ENCODE measurements around the gene VPS33A.
A peak's percentile ranks its signal among the peaks of the same experiment; 100 is the strongest.

VPS33A gene

DNA sequence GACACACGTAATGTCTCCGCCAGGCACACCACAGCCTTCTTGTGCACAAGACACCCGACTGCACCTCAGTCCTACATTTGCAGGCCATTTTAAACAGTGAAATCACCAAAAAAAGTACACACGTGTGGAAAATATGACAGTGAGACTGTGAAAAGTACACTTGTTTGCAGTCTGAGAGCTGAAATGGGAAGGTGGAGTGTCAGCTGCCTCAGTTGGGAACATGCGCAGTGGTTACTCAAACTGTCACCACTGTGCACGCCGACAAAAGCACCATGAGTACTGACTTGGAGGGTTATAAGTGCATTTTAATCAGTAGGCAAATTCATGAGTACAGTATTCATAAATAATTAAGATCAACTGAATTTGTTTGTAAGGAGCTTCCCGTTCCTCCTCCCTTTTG lies 15.8 kb downstream of the VPS33A start:
- no peak for DNase-seq (ENCODE audit: low read depth)

GRCh38 chr12:122250047-122250446 lies 16.2 kb downstream of the VPS33A start:
- no peak for DNase-seq (ENCODE audit: low read depth)

DNA sequence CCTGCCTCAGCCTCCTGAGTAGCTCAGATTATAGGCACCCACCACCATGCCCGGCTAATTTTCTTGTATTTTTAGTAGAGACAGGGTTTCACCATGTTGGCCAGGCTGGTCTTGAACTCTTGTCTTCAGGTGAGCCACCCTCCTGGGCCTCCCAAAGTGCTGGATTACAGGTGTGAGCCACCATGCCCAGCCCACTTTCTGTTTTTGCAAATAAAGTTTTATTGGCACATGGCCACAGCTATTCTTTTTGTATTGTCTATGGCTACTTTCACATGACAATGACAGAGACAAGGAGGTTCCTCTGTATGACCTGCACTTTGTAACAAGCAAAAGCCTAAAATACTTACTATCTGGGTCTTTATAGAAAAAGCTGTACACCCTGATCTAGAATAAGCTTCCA lies 20.7 kb downstream of the VPS33A start:
- no peak for DNase-seq (ENCODE audit: low read depth)

GRCh38 chr12:122244565-122245371 lies 21.5 kb downstream of the VPS33A start:
- DNase-seq (ENCODE audit: low read depth), result no peak

- DNase-seq (ENCODE audit: low read depth), result no peak
These were observed 22.3 kb downstream of the VPS33A start for GRCh38 chr12:122243965-122244364.

DNA sequence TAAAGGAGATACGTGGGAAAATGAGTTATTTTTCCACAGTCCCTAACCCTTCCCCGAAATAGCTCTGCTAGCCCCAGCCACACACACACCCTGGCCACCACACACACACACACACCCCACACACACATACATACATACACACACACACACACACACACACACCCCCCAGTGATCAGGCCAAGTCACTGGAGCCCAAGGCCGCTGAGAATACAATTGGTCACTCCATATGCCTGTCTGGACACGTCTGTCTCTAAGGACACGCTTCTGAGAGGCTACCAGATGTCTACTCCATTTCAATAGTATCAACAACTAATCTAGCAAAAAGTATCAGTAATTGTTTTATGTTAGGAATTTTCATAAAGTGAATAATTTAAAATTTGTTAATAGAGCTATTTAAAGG lies 27.4 kb downstream of the VPS33A start:
- no peak for DNase-seq (ENCODE audit: low read depth)

DNA sequence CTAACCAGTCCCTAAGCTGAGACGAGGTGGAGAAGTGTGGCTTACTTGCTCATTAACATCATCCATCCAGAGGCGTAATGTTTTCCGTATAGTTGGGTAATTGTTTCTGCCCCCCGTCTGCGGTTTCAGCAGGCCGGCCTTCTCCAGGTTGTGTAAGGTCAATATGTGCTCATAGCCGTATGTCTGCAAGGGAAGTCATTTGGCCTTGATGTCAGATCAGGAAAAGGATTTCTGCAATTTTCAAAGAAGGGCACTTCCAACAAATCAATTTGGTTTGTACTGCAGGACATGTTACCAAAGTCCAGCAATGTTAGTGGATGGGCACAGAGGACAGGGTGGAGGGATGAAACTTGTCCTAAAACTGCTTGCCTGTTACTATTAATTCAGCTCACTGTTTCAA lies 30.6 kb downstream of the VPS33A start:
- no peak for DNase-seq (ENCODE audit: low read depth)

- DNase-seq (ENCODE audit: low read depth), result no peak
These were observed 33.6 kb downstream of the VPS33A start for GRCh38 chr12:122232691-122233090.

- no peak for DNase-seq (ENCODE audit: low read depth)
These were observed 35.5 kb downstream of the VPS33A start for GRCh38 chr12:122230798-122231197.

DNA sequence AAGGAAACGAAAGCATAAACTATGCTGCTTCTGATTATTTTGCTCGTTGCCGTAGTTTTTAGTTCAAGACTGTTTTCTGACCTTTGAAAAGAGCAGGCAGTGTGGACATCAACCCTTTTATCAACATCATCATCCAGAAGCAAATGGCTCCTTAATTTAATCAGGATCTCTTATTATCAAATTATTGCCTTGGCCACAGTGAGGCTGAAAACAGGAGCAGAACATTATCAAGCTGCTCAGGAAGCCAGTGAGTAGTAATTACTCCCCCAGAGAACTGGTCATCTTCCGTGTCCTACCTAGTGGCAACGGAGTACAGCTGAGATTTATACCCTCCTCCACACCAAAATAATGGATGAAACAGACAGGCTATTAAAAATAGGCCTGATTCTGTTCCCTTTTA lies 38.2 kb downstream of the VPS33A start:
- DNase-seq (ENCODE audit: low read depth), result no peak

DNA sequence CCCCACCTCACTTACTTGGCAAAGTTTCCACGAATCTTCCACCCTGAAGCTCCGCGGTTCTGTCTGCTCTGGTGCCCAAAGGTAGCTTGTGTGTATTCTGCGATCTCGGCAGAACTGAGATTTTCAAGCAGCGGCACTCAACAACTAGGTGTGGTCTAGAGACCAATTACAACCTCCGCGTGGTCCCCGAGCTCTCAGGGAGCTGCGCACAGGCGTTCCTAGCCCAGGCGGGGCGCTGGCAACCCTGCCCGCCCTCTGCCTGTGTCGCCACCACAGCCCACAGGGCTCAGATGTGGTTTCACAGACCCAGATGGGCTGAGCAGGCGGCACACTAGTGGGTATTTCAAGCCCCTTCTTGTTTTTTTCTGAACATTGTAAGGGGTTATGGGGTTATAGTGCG lies 39.0 kb downstream of the VPS33A start:
- DNase-seq (ENCODE audit: low read depth), result no peak

GRCh38 chr12:122226366-122227125 lies 39.7 kb downstream of the VPS33A start:
- DNase-seq (ENCODE audit: low read depth), result no peak

- DNase-seq (ENCODE audit: low read depth), result peak; percentile 93
These were observed 40.5 kb downstream of the VPS33A start, which contains the start of gene DIABLO for GRCh38 chr12:122225683-122226365. Gene DIABLO (minus strand): TSS chr12:122226052. CDS start chr12:122226014, 38 bp downstream.

DNA sequence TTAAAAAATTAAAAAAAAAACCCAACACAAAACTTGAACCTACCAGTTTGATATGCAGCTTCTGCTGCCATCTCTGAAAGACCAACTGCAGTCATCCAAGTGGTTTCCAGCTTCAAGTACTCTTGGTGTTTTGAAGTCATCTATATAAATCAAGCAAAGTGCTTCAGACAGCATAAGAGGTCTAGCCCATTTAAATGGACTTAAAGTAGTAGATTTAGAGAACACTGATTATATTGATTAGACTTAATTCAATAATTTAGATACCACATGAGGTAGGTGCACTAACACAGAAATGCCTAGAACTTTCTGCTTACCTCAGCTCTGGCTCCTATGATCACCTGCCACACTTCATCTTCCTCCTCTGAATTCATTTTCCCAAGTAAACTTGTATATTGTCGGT lies 49.8 kb downstream of the VPS33A start:
- DNase-seq (ENCODE audit: low read depth), result no peak

DNA sequence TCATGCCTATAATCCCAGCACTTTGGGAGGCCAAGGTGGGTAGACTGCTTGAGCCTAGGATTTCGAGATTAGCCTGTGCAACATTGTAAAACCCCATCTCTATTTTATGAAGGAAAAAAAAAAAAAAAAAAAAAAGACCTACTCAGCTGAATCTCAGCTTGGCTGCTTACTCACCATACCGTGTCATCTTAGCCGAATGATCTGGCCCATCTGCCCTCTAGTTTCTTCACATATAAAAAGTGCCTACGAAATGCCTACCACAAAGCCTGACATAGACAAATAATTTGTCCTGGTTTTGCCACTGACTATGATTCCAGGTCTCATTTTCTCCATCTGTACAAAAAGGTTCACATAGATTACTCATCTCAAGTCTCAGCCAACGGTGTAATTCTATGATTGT lies 50.5 kb downstream of the VPS33A start:
- no peak for DNase-seq (ENCODE audit: low read depth)

DNA sequence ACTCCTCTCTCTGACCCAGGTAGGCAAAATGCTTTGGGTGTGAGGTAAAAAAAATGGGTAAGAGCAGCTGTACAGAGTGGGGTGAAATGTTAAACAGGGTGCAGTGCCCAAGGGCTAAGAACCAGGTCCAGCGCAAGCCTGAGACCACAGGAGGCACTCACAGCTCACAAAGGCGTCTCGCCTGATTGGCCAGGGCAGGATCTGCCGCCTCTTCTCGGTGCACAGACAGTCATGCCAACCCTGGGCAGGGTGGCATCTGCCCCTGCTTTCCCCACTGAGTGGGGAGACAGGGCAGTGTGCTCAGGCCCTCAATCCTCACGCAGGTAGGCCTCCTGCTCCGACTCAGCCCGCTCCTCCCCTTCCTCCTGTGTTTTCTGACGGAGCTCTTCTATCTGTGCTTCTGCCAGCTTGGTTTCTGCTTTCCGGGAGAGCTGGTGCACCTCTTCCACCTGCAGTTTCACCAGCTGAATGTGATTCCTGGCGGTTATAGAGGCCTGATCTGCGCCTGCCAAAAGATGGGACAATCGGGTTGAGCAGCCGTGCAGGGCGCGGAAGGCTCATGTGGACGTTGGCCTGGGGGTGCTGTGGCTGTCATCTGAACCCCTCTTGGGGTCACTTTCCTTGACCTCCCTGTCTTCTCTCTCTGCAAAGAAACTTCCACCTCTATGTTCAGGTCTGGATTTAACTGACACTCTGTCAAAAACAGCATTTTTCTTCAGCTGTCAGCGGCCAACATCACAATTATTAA lies 58.0 kb downstream of the VPS33A start:
- no peak for DNase-seq (ENCODE audit: low read depth)

DNA sequence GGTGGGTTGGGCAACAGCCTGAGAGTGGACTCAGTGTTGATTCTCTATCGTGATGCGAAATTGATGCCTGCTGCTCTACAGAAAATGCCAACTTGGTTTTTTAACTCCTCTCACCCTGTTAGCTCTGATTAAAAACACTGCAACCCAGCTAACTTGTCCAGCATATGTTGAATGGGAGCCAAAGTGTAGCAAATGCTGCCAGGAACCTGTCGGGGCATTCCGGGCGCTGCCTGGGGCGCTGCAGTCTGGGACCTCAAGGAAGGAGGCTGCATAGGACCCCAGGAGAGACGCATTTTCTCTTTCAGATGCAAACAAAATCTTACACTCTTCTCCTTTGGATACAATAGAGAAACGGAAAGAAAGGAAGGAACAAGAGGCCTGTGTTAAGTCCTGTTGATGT lies 58.9 kb downstream of the VPS33A start:
- no peak for DNase-seq (ENCODE audit: low read depth)

- DNase-seq (ENCODE audit: low read depth), result no peak
These were observed 59.3 kb downstream of the VPS33A start for GRCh38 chr12:122206976-122207375.

GRCh38 chr12:122206111-122206881 lies 60.0 kb downstream of the VPS33A start:
- no peak for DNase-seq (ENCODE audit: low read depth)

- DNase-seq (ENCODE audit: low read depth), result no peak
These were observed 61.0 kb downstream of the VPS33A start for GRCh38 chr12:122205053-122205925.
